HG02763 (cell line): ENCODE results near the gene DPP4.

Experiments used
- ATAC-seq: cut with Tn5 transposase; IDR thresholded peaks from one replicate; pipeline ENCODE4 v1.9.1; 2021; ENCODE audit warnings: mild to moderate bottlenecking, moderate library complexity; ENCODE audit not compliant: unreplicated experiment

Gene DPP4

GRCh38 chr2:162022290-162022945 is 51.6 kb downstream of the DPP4 start:
- no peak for ATAC-seq

- ATAC-seq, result no peak
These were observed 52.4 kb downstream of the DPP4 start for GRCh38 chr2:162021516-162022058.

GRCh38 chr2:162018530-162018929 is 55.5 kb downstream of the DPP4 start:
- ATAC-seq, result no peak

- no peak for ATAC-seq
These were observed 56.8 kb downstream of the DPP4 start for GRCh38 chr2:162017233-162017632.

GRCh38 chr2:162016080-162016479 is 57.9 kb downstream of the DPP4 start:
- no peak for ATAC-seq

GRCh38 chr2:162014751-162015150 is 59.3 kb downstream of the DPP4 start:
- ATAC-seq, result no peak

GRCh38 chr2:162013514-162014475 is 60.2 kb downstream of the DPP4 start:
- no peak for ATAC-seq

GRCh38 chr2:162012565-162013058 is 61.4 kb downstream of the DPP4 start:
- ATAC-seq, result no peak

GRCh38 chr2:162011706-162012564 is 62.1 kb downstream of the DPP4 start:
- ATAC-seq, result no peak

GRCh38 chr2:162009543-162009942 is 64.5 kb downstream of the DPP4 start:
- ATAC-seq, result no peak

- ATAC-seq, result no peak
These were observed 66.5 kb downstream of the DPP4 start for GRCh38 chr2:162007447-162008040.

GRCh38 chr2:162006337-162006736 is 67.7 kb downstream of the DPP4 start:
- ATAC-seq, result no peak

GRCh38 chr2:162004031-162004430 is 70.0 kb downstream of the DPP4 start:
- no peak for ATAC-seq

- no peak for ATAC-seq
These were observed 71.3 kb downstream of the DPP4 start for GRCh38 chr2:162002623-162003235.

GRCh38 chr2:162000431-162000830 is 73.6 kb downstream of the DPP4 start:
- no peak for ATAC-seq

- no peak for ATAC-seq
These were observed 74.7 kb downstream of the DPP4 start for GRCh38 chr2:161999321-161999720.

- no peak for ATAC-seq
These were observed 75.2 kb downstream of the DPP4 start for GRCh38 chr2:161998857-161999256.

- ATAC-seq, result no peak
These were observed 76.0 kb downstream of the DPP4 start for GRCh38 chr2:161997916-161998471.

- ATAC-seq, result no peak
These were observed 78.4 kb downstream of the DPP4 start for GRCh38 chr2:161995553-161996016.
